Measurements from ENCODE around the gene SRSF6. TPM values are rescaled to one million over a fixed set of nuclear protein-coding genes. Genes with fewer than 3 reads are reported as not detected.
A peak's percentile ranks its signal among the peaks of the same experiment; 100 is the strongest.

Gene SRSF6
- total and polyA plus RNA-seq, 2 donors (not counting 1 experiment from before 2014, with no cell fraction given): 37.8 to 106 TPM

GRCh38 chr20:43477193-43477592 is 19.5 kb downstream of the SRSF6 start:
- H3K9ac ChIP-seq (ENCODE audit: insufficient read depth, low read length): no peak overlapping the region
- H3K4me1 ChIP-seq (ENCODE audit: control insufficient read depth, extremely low read depth, insufficient read depth, low read length): no peaks in the 10 kb centered on the region
- no peak overlapping the region for H3K27ac ChIP-seq (ENCODE audit: insufficient read depth, low read length)
- TF ChIP-seq, protein P1, sequence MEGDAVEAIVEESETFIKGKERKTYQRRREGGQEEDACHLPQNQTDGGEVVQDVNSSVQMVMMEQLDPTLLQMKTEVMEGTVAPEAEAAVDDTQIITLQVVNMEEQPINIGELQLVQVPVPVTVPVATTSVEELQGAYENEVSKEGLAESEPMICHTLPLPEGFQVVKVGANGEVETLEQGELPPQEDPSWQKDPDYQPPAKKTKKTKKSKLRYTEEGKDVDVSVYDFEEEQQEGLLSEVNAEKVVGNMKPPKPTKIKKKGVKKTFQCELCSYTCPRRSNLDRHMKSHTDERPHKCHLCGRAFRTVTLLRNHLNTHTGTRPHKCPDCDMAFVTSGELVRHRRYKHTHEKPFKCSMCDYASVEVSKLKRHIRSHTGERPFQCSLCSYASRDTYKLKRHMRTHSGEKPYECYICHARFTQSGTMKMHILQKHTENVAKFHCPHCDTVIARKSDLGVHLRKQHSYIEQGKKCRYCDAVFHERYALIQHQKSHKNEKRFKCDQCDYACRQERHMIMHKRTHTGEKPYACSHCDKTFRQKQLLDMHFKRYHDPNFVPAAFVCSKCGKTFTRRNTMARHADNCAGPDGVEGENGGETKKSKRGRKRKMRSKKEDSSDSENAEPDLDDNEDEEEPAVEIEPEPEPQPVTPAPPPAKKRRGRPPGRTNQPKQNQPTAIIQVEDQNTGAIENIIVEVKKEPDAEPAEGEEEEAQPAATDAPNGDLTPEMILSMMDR (conservative IDR thresholded peaks at IDR 0.05 in 1 of 2, IDR thresholded peaks at IDR 0.05 in 1 of 2; ENCODE audit: low read depth in 1 of 2, low read length in 2 of 2): no peak
- TF ChIP-seq EZH2 (IDR thresholded peaks at IDR 0.05; ENCODE audit: low read length, missing control alignments): no peak
- DNase-seq (ENCODE audit: low read depth in 2 of 2): no peak
- no peak overlapping the region for H2AFZ ChIP-seq (ENCODE audit: low read length)
- H3K79me2 ChIP-seq (ENCODE audit: control insufficient read depth, insufficient read depth, low read length): no peaks in the 10 kb centered on the region
- no peak overlapping the region for H3K4me2 ChIP-seq (ENCODE audit: extremely low read depth, insufficient read depth, low read length)
- no peaks in the 10 kb centered on the region for H3K9me3 ChIP-seq (ENCODE audit: control insufficient read depth, insufficient read depth, low read depth, low read length)
- H3K27me3 ChIP-seq (ENCODE audit: control insufficient read depth, insufficient read depth, low read length): no peaks in the 10 kb centered on the region
- H3K36me3 ChIP-seq (ENCODE audit: control insufficient read depth, insufficient read depth, low read length): no peaks in the 10 kb centered on the region
- H3K4me3 ChIP-seq (replicated peaks in 1 of 4; ENCODE audit: control extremely low read depth in 1 of 4, insufficient read depth in 1 of 4, low read depth in 3 of 4, low read length in 4 of 4): no peak overlapping the region
- H4K20me1 ChIP-seq (ENCODE audit: control insufficient read depth, extremely low read depth, insufficient read depth, low read length): no peaks in the 10 kb centered on the region

GRCh38 chr20:43477619-43478018 is 19.9 kb downstream of the SRSF6 start:
- Histone ChIP-seq H3K36me3 (ENCODE audit: control insufficient read depth, insufficient read depth, low read length) (no peaks in the 10 kb centered on the region), H3K27ac (ENCODE audit: insufficient read depth, low read length) (no peak overlapping the region), H3K9me3 (ENCODE audit: control insufficient read depth, insufficient read depth, low read depth, low read length) (no peaks in the 10 kb centered on the region), H4K20me1 (ENCODE audit: control insufficient read depth, extremely low read depth, insufficient read depth, low read length) (no peaks in the 10 kb centered on the region), H3K4me3 (replicated peaks in 1 of 4; ENCODE audit: control extremely low read depth in 1 of 4, insufficient read depth in 1 of 4, low read depth in 3 of 4, low read length in 4 of 4) (no peak overlapping the region), H2AFZ (ENCODE audit: low read length) (no peak overlapping the region), H3K4me2 (ENCODE audit: extremely low read depth, insufficient read depth, low read length) (no peak overlapping the region), H3K4me1 (ENCODE audit: control insufficient read depth, extremely low read depth, insufficient read depth, low read length) (no peaks in the 10 kb centered on the region), H3K27me3 (ENCODE audit: control insufficient read depth, insufficient read depth, low read length) (no peaks in the 10 kb centered on the region), H3K79me2 (ENCODE audit: control insufficient read depth, insufficient read depth, low read length) (no peaks in the 10 kb centered on the region), H3K9ac (ENCODE audit: insufficient read depth, low read length) (no peak overlapping the region)
- DNase-seq (ENCODE audit: low read depth in 2 of 2): no peak
- TF ChIP-seq, protein P1 (conservative IDR thresholded peaks at IDR 0.05 in 1 of 2, IDR thresholded peaks at IDR 0.05 in 1 of 2; ENCODE audit: low read depth in 1 of 2, low read length in 2 of 2): no peak
- TF ChIP-seq EZH2 (IDR thresholded peaks at IDR 0.05; ENCODE audit: low read length, missing control alignments): no peak

GRCh38 chr20:43490038-43490437 is 32.3 kb downstream of the SRSF6 start:
- H3K79me2 ChIP-seq (ENCODE audit: control insufficient read depth, insufficient read depth, low read length): no peaks in the 10 kb centered on the region
- no peaks in the 10 kb centered on the region for H3K9me3 ChIP-seq (ENCODE audit: control insufficient read depth, insufficient read depth, low read depth, low read length)
- no peak overlapping the region for H3K4me2 ChIP-seq (ENCODE audit: extremely low read depth, insufficient read depth, low read length)
- H3K4me3 ChIP-seq (replicated peaks in 1 of 4; ENCODE audit: control extremely low read depth in 1 of 4, insufficient read depth in 1 of 4, low read depth in 3 of 4, low read length in 4 of 4): no peak overlapping the region
- no peak overlapping the region for H2AFZ ChIP-seq (ENCODE audit: low read length)
- no peaks in the 10 kb centered on the region for H4K20me1 ChIP-seq (ENCODE audit: control insufficient read depth, extremely low read depth, insufficient read depth, low read length)
- no peak overlapping the region for H3K9ac ChIP-seq (ENCODE audit: insufficient read depth, low read length)
- H3K4me1 ChIP-seq (ENCODE audit: control insufficient read depth, extremely low read depth, insufficient read depth, low read length): no peaks in the 10 kb centered on the region
- H3K36me3 ChIP-seq (ENCODE audit: control insufficient read depth, insufficient read depth, low read length): no peaks in the 10 kb centered on the region
- H3K27me3 ChIP-seq (ENCODE audit: control insufficient read depth, insufficient read depth, low read length): no peaks in the 10 kb centered on the region
- TF ChIP-seq EZH2 (IDR thresholded peaks at IDR 0.05; ENCODE audit: low read length, missing control alignments): no peak
- TF ChIP-seq, protein P1 (conservative IDR thresholded peaks at IDR 0.05 in 1 of 2, IDR thresholded peaks at IDR 0.05 in 1 of 2; ENCODE audit: low read depth in 1 of 2, low read length in 2 of 2): no peak
- DNase-seq (ENCODE audit: low read depth in 2 of 2): peak in 1 of 2 donors; percentile 58
- no peak overlapping the region for H3K27ac ChIP-seq (ENCODE audit: insufficient read depth, low read length)

Data from fibroblast of lung (primary cell).